KOPT-K1 (cell line): ENCODE measurements around the gene NPSR1.
"Not testable (repeated sequence)": the region's sequence is repeated elsewhere in the genome, so short reads cannot be mapped to it uniquely, and the experiment has no call there.

Source experiments
- H3K27ac ChIP-seq: fragments of 200-600 bp; sonication (generic); 2 replicates; pipeline ENCODE4 v1.5.1; 2016; ENCODE audit warnings: antibody characterized with exemption, mild to moderate bottlenecking, low read depth, low read length; ENCODE audit not compliant: poor library complexity, severe bottlenecking
- H3K36me3 ChIP-seq: fragments of 200-600 bp; sonication (generic); 2 replicates; pipeline ENCODE4 v1.5.1; 2017; ENCODE audit warnings: antibody characterized with exemption, mild to moderate bottlenecking, low read length, moderate library complexity; ENCODE audit not compliant: insufficient read depth
- H3K9me3 ChIP-seq: fragments of 200-600 bp; sonication (generic); 2 replicates; pipeline ENCODE4 v1.5.1; 2017; ENCODE audit warnings: antibody characterized with exemption, low read length, mild to moderate bottlenecking; ENCODE audit not compliant: insufficient read depth, poor library complexity, severe bottlenecking

The NPSR1 gene

GRCh38 chr7:34657632-34658268 lies at the start of gene NPSR1:
Gene NPSR1 (plus strand): TSS chr7:34658218. CDS start chr7:34658413, 195 bp downstream.
- Histone ChIP-seq H3K27ac (no peak within 1 kb of the TSS), H3K9me3 (no peaks in the 10 kb centered on the region), H3K36me3 (no peaks in the 10 kb centered on the region)

GRCh38 chr7:34612661-34613060 lies 45.4 kb upstream of the NPSR1 start:
- Histone ChIP-seq H3K27ac (no peak overlapping the region), H3K9me3 (no peaks in the 10 kb centered on the region), H3K36me3 (no peaks in the 10 kb centered on the region)

GRCh38 chr7:34620425-34620824 lies 37.6 kb upstream of the NPSR1 start:
- Histone ChIP-seq H3K36me3 (no peaks in the 10 kb centered on the region), H3K9me3 (no peaks in the 10 kb centered on the region)

GRCh38 chr7:34622182-34622581 lies 35.8 kb upstream of the NPSR1 start:
- Histone ChIP-seq H3K9me3 (no peaks in the 10 kb centered on the region), H3K36me3 (no peaks in the 10 kb centered on the region), H3K27ac (no peak overlapping the region)

More at GRCh38 chr7:34620425-34620824, 37.6 kb upstream of the NPSR1 start:
- H3K27ac ChIP-seq: no peak overlapping the region

- no peak overlapping the region for H3K27ac ChIP-seq
- H3K36me3 ChIP-seq: no peaks in the 10 kb centered on the region
- H3K9me3 ChIP-seq: no peaks in the 10 kb centered on the region
These were observed 35.2 kb upstream of the NPSR1 start for GRCh38 chr7:34622771-34623250.

GRCh38 chr7:34628618-34629017 lies 29.4 kb upstream of the NPSR1 start:
- H3K36me3 ChIP-seq, H3K9me3 ChIP-seq, H3K27ac ChIP-seq: not testable (repeated sequence)

GRCh38 chr7:34652809-34653208 lies 5.2 kb upstream of the NPSR1 start:
- Histone ChIP-seq H3K9me3 (no peaks in the 10 kb centered on the region), H3K36me3 (no peaks in the 10 kb centered on the region), H3K27ac (no peak overlapping the region)

- H3K36me3 ChIP-seq: no peaks in the 10 kb centered on the region
- H3K27ac ChIP-seq: no peak overlapping the region
- no peaks in the 10 kb centered on the region for H3K9me3 ChIP-seq
These were observed 4.2 kb upstream of the NPSR1 start for GRCh38 chr7:34653787-34654186.

- no peaks in the 10 kb centered on the region for H3K36me3 ChIP-seq
- no peak overlapping the region for H3K27ac ChIP-seq
These were observed 2.6 kb upstream of the NPSR1 start for GRCh38 chr7:34655384-34655783.

GRCh38 chr7:34656041-34656440 lies 2.0 kb upstream of the NPSR1 start:
- H3K27ac ChIP-seq: no peak overlapping the region
- H3K36me3 ChIP-seq: no peaks in the 10 kb centered on the region
- H3K9me3 ChIP-seq: no peaks in the 10 kb centered on the region

More at GRCh38 chr7:34655384-34655783, 2.6 kb upstream of the NPSR1 start:
- H3K9me3 ChIP-seq: no peaks in the 10 kb centered on the region

- H3K36me3 ChIP-seq: no peaks in the 10 kb centered on the region
- H3K9me3 ChIP-seq: no peaks in the 10 kb centered on the region
- H3K27ac ChIP-seq: no peak overlapping the region
These were observed 1.6 kb downstream of the NPSR1 start for GRCh38 chr7:34659472-34660075.

GRCh38 chr7:34662058-34662708 lies 4.2 kb downstream of the NPSR1 start:
- Histone ChIP-seq H3K36me3 (no peaks in the 10 kb centered on the region), H3K9me3 (no peaks in the 10 kb centered on the region), H3K27ac (no peak overlapping the region)

- Histone ChIP-seq H3K9me3 (no peaks in the 10 kb centered on the region), H3K36me3 (no peaks in the 10 kb centered on the region), H3K27ac (no peak overlapping the region)
These were observed 6.7 kb downstream of the NPSR1 start for GRCh38 chr7:34664755-34665154.

- Histone ChIP-seq H3K9me3 (no peaks in the 10 kb centered on the region), H3K27ac (no peak overlapping the region), H3K36me3 (no peaks in the 10 kb centered on the region)
These were observed 14.4 kb downstream of the NPSR1 start for GRCh38 chr7:34672430-34672829.

- H3K36me3 ChIP-seq: no peaks in the 10 kb centered on the region
- no peak overlapping the region for H3K27ac ChIP-seq
- H3K9me3 ChIP-seq: no peaks in the 10 kb centered on the region
These were observed 15.0 kb downstream of the NPSR1 start for GRCh38 chr7:34673066-34673465.
